NCI-H1105 treated with DMSO at 0.1 percent for 48 hours (cell line): ENCODE data around the gene PPARG.
"Not testable (repeated sequence)": the region's sequence is repeated elsewhere in the genome, so short reads cannot be mapped to it uniquely, and the experiment has no call there.

ENCODE experiments used
- DNase-seq: peaks from one replicate; lab custom pipeline; 2025; lab: John Stamatoyannopoulos, UW

PPARG gene

GRCh38 chr3:12443781-12444522 lies 155.1 kb downstream of the PPARG start:
- no peak for DNase-seq

GRCh38 chr3:12444582-12445471 lies 156.0 kb downstream of the PPARG start:
- DNase-seq: no peak

GRCh38 chr3:12445523-12446240 lies 156.8 kb downstream of the PPARG start:
- DNase-seq: no peak

- no peak for DNase-seq
These were observed 157.4 kb downstream of the PPARG start for GRCh38 chr3:12446298-12446697.

GRCh38 chr3:12447075-12447474 lies 158.2 kb downstream of the PPARG start:
- DNase-seq: no peak

GRCh38 chr3:12448404-12449202 lies 159.7 kb downstream of the PPARG start:
- not testable (repeated sequence) for DNase-seq

GRCh38 chr3:12449889-12450682 lies 161.2 kb downstream of the PPARG start:
- DNase-seq: no peak

GRCh38 chr3:12451481-12451880 lies 162.6 kb downstream of the PPARG start:
- no peak for DNase-seq

- DNase-seq: no peak
These were observed 163.1 kb downstream of the PPARG start for GRCh38 chr3:12451960-12452359.

GRCh38 chr3:12452361-12453330 lies 163.8 kb downstream of the PPARG start:
- DNase-seq: no peak

- no peak for DNase-seq
These were observed 165.4 kb downstream of the PPARG start for GRCh38 chr3:12454076-12454815.

GRCh38 chr3:12454816-12455121 lies 165.9 kb downstream of the PPARG start:
- DNase-seq: no peak

GRCh38 chr3:12455740-12456139 lies 166.9 kb downstream of the PPARG start:
- DNase-seq: no peak

GRCh38 chr3:12456441-12456840 lies 167.6 kb downstream of the PPARG start:
- DNase-seq: no peak

GRCh38 chr3:12457380-12457779 lies 168.5 kb downstream of the PPARG start:
- not testable (repeated sequence) for DNase-seq

- no peak for DNase-seq
These were observed 170.0 kb downstream of the PPARG start for GRCh38 chr3:12458901-12459300.

GRCh38 chr3:12460127-12460526 lies 171.3 kb downstream of the PPARG start:
- DNase-seq: no peak

GRCh38 chr3:12461097-12461649 lies 172.3 kb downstream of the PPARG start:
- no peak for DNase-seq
